ENCODE data around the gene ALDH3A1.

Gene ALDH3A1

GRCh38 chr17:19724501-19725420, 23.3 kb downstream of the ALDH3A1 start:
- TF ChIP-seq POU2F2 (IDR thresholded peaks at IDR 0.05; ENCODE audit: low read depth, low read length) = no peak
- TF ChIP-seq PAX5 (IDR thresholded peaks at IDR 0.05; ENCODE audit: insufficient read depth, low read length, severe bottlenecking) = no peak
- TF ChIP-seq SPI1 (IDR thresholded peaks at IDR 0.05; ENCODE audit: low read depth, low read length) = no peak
- TF ChIP-seq POLR2A (IDR thresholded peaks at IDR 0.05; ENCODE audit: low read depth, low read length) = no peak
- TF ChIP-seq TAF1 (IDR thresholded peaks at IDR 0.05; ENCODE audit: low read depth, low read length) = no peak
- TF ChIP-seq POLR2AphosphoS5 (IDR thresholded peaks at IDR 0.05; ENCODE audit: low read depth, low read length) = no peak
- FAIRE-seq (peak; percentile 45), DNase-seq (ENCODE audit: insufficient read length, low spot score) (peak; percentile 59)

GRCh38 chr17:19723964-19724363, 24.1 kb downstream of the ALDH3A1 start:
- FAIRE-seq (no peak), DNase-seq (ENCODE audit: insufficient read length, low spot score) (no peak)
- TF ChIP-seq SPI1 (IDR thresholded peaks at IDR 0.05; ENCODE audit: low read depth, low read length) (no peak), POLR2A (IDR thresholded peaks at IDR 0.05; ENCODE audit: low read depth, low read length) (no peak), POU2F2 (IDR thresholded peaks at IDR 0.05; ENCODE audit: low read depth, low read length) (no peak), PAX5 (IDR thresholded peaks at IDR 0.05; ENCODE audit: insufficient read depth, low read length, severe bottlenecking) (no peak), POLR2AphosphoS5 (IDR thresholded peaks at IDR 0.05; ENCODE audit: low read depth, low read length) (no peak)

- DNase-seq (ENCODE audit: insufficient read length, low spot score) (no peak), FAIRE-seq (no peak)
- no peak for TF ChIP-seq POU2F2 (IDR thresholded peaks at IDR 0.05; ENCODE audit: low read depth, low read length)
- TF ChIP-seq POLR2AphosphoS5 (IDR thresholded peaks at IDR 0.05; ENCODE audit: low read depth, low read length) = no peak
- TF ChIP-seq SPI1 (IDR thresholded peaks at IDR 0.05; ENCODE audit: low read depth, low read length) = no peak
- TF ChIP-seq POLR2A (IDR thresholded peaks at IDR 0.05; ENCODE audit: low read depth, low read length) = no peak
- no peak for TF ChIP-seq PAX5 (IDR thresholded peaks at IDR 0.05; ENCODE audit: insufficient read depth, low read length, severe bottlenecking)
Measured at GRCh38 chr17:19720631-19721426, 27.3 kb downstream of the ALDH3A1 start.

GRCh38 chr17:19720210-19720475, 28.0 kb downstream of the ALDH3A1 start:
- TF ChIP-seq POLR2AphosphoS5 (IDR thresholded peaks at IDR 0.05; ENCODE audit: low read depth, low read length) = no peak
- TF ChIP-seq TAF1 (IDR thresholded peaks at IDR 0.05; ENCODE audit: low read depth, low read length) = no peak
- no peak for TF ChIP-seq SPI1 (IDR thresholded peaks at IDR 0.05; ENCODE audit: low read depth, low read length)
- TF ChIP-seq POU2F2 (IDR thresholded peaks at IDR 0.05; ENCODE audit: low read depth, low read length) = no peak
- TF ChIP-seq PAX5 (IDR thresholded peaks at IDR 0.05; ENCODE audit: insufficient read depth, low read length, severe bottlenecking) = no peak
- no peak for TF ChIP-seq POLR2A (IDR thresholded peaks at IDR 0.05; ENCODE audit: low read depth, low read length)
- DNase-seq (ENCODE audit: insufficient read length, low spot score) (no peak), FAIRE-seq (no peak)

GRCh38 chr17:19719355-19720209, 28.5 kb downstream of the ALDH3A1 start:
- no peak for TF ChIP-seq POLR2A (IDR thresholded peaks at IDR 0.05; ENCODE audit: low read depth, low read length)
- TF ChIP-seq POU2F2 (IDR thresholded peaks at IDR 0.05; ENCODE audit: low read depth, low read length) = no peak
- no peak for TF ChIP-seq SPI1 (IDR thresholded peaks at IDR 0.05; ENCODE audit: low read depth, low read length)
- TF ChIP-seq PAX5 (IDR thresholded peaks at IDR 0.05; ENCODE audit: insufficient read depth, low read length, severe bottlenecking) = no peak
- no peak for TF ChIP-seq POLR2AphosphoS5 (IDR thresholded peaks at IDR 0.05; ENCODE audit: low read depth, low read length)
- TF ChIP-seq TAF1 (IDR thresholded peaks at IDR 0.05; ENCODE audit: low read depth, low read length) = no peak
- FAIRE-seq (no peak), DNase-seq (ENCODE audit: insufficient read length, low spot score) (no peak)

GRCh38 chr17:19718613-19719354, 29.3 kb downstream of the ALDH3A1 start:
- FAIRE-seq = no peak
- TF ChIP-seq POLR2AphosphoS5 (IDR thresholded peaks at IDR 0.05; ENCODE audit: low read depth, low read length) (no peak), TAF1 (IDR thresholded peaks at IDR 0.05; ENCODE audit: low read depth, low read length) (no peak), PAX5 (IDR thresholded peaks at IDR 0.05; ENCODE audit: insufficient read depth, low read length, severe bottlenecking) (no peak), SPI1 (IDR thresholded peaks at IDR 0.05; ENCODE audit: low read depth, low read length) (no peak)
- DNase-seq (ENCODE audit: insufficient read length, low spot score) = no peak

GRCh38 chr17:19718041-19718612, 30.0 kb downstream of the ALDH3A1 start:
- FAIRE-seq = no peak
- TF ChIP-seq POU2F2 (IDR thresholded peaks at IDR 0.05; ENCODE audit: low read depth, low read length) (no peak), TAF1 (IDR thresholded peaks at IDR 0.05; ENCODE audit: low read depth, low read length) (no peak), PAX5 (IDR thresholded peaks at IDR 0.05; ENCODE audit: insufficient read depth, low read length, severe bottlenecking) (no peak), POLR2A (IDR thresholded peaks at IDR 0.05; ENCODE audit: low read depth, low read length) (no peak), SPI1 (IDR thresholded peaks at IDR 0.05; ENCODE audit: low read depth, low read length) (no peak), POLR2AphosphoS5 (IDR thresholded peaks at IDR 0.05; ENCODE audit: low read depth, low read length) (no peak)
- DNase-seq (ENCODE audit: insufficient read length, low spot score) = no peak

- no peak for FAIRE-seq
- DNase-seq (ENCODE audit: insufficient read length, low spot score) = no peak
- TF ChIP-seq POLR2A (IDR thresholded peaks at IDR 0.05; ENCODE audit: low read depth, low read length) (no peak), POLR2AphosphoS5 (IDR thresholded peaks at IDR 0.05; ENCODE audit: low read depth, low read length) (no peak), POU2F2 (IDR thresholded peaks at IDR 0.05; ENCODE audit: low read depth, low read length) (no peak), TAF1 (IDR thresholded peaks at IDR 0.05; ENCODE audit: low read depth, low read length) (no peak), PAX5 (IDR thresholded peaks at IDR 0.05; ENCODE audit: insufficient read depth, low read length, severe bottlenecking) (no peak), SPI1 (IDR thresholded peaks at IDR 0.05; ENCODE audit: low read depth, low read length) (no peak)
Measured at GRCh38 chr17:19717411-19717908, 30.6 kb downstream of the ALDH3A1 start.
